ENCODE measurements around the gene DAAM1.

DAAM1 gene

DNA sequence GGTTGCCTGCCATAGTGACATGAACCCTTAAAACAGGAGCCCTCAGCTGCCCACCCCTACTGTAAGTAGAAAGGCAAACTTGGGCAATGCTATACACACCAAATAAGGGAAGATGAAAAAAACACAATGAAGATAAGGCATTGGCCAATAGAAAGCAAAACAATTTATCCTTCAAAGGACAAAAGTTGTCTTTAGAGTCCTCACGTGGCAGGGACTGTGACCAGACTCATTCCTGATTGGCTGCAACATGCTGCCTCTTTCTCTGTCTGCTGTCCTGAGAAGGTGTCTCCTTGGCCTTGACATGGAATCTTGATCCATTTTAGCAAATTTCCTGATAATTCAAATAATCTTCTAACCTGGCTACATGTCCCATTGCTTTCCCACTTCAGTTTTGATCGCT lies 144.8 kb downstream of the DAAM1 start:
- TF ChIP-seq CTCF (IDR thresholded peaks at IDR 0.05; ENCODE audit: insufficient read depth, missing control alignments): no peak
- DNase-seq (ENCODE audit: insufficient read length, low spot score) (no peak), FAIRE-seq (no peak)

DNA sequence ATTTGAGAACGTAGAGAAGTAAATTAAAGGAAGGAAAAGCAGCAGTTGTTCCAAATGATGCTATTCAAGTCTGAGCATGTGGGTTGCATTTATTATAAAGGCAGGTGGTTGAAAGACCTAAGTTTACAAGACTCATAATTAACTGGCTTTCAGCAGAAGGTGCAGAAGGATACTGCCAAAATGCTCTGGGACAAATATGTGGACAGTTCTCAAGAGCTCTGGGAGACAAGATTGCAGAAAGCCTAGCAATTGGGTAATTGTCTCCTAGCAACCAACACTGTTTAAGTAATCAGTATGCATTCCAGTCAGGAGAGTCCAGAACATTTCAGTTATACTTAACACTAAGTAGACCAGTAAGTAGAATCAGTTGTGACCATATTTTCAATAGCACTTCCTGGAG lies 145.2 kb downstream of the DAAM1 start:
- TF ChIP-seq CTCF (IDR thresholded peaks at IDR 0.05; ENCODE audit: insufficient read depth, missing control alignments): no peak
- no peak for DNase-seq (ENCODE audit: insufficient read length, low spot score)
- no peak for FAIRE-seq

DNA sequence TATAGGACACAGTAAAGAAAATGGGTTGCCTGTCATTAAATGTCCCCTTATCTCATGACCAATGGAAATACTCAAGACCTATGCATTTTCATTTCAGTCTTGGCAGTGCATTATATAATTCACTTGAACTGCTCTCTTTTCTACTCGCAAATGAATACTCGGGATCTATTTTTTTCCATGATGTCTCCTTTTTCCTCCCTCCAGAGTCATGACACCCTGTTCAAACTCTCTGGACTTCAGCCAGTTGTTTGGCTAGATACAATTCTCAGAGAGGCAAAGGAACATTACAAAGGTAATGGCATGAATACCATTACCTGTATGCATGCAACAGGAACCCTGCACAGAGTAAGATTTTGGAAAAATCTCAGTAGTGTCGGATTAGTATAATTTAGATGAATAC lies 145.8 kb downstream of the DAAM1 start:
- DNase-seq (ENCODE audit: insufficient read length, low spot score) (no peak), FAIRE-seq (no peak)
- no peak for TF ChIP-seq CTCF (IDR thresholded peaks at IDR 0.05; ENCODE audit: insufficient read depth, missing control alignments)

DNA sequence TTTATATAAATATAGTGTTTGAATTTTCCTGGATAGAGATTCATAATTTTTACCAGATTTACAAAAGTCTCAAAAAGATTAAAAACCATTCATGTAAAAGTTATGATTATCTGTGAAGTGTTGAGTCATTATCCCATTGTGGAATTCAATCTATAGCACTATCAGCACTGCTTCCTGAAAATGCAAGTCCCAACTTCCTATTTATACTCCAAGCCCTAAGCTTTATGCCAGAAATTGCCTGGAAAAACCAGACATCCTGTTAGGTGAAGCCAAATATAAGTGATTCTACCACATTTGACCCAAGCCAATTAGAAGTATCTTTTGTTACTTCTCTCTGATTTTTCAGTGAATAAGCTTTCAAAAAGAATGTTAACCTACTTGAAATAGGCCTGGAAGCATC lies 147.6 kb downstream of the DAAM1 start:
- no peak for TF ChIP-seq CTCF (IDR thresholded peaks at IDR 0.05; ENCODE audit: insufficient read depth, missing control alignments)

DNA sequence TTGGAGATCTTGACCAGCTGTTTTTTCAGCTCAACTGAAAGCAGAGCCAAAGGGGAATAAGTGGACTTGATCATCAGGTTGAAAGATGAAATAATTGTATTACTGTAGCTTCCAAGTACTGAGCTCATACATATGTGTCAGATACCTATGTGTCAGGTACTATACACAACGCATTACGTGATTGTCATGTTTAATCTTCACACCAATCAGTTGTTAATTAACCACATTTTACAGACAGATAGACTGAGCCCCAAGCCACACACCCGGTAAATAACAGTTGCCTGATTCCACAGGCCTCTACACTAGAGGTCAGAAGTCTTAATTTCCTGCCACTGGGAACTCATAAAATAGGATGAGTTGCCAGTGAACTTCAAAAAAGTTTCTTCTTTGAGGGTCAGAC lies 148.2 kb downstream of the DAAM1 start:
- FAIRE-seq: no peak
- DNase-seq (ENCODE audit: insufficient read length, low spot score): no peak
- no peak for TF ChIP-seq CTCF (IDR thresholded peaks at IDR 0.05; ENCODE audit: insufficient read depth, missing control alignments)

More for the DNA sequence above, 147.6 kb downstream of the DAAM1 start:
- no peak for FAIRE-seq
- DNase-seq (ENCODE audit: insufficient read length, low spot score): no peak

GRCh38 chr14:59337141-59337611 lies 148.7 kb downstream of the DAAM1 start:
- FAIRE-seq (no peak), DNase-seq (ENCODE audit: insufficient read length, low spot score) (no peak)
- TF ChIP-seq CTCF (IDR thresholded peaks at IDR 0.05; ENCODE audit: insufficient read depth, missing control alignments): no peak

- no peak for DNase-seq (ENCODE audit: insufficient read length, low spot score)
- no peak for TF ChIP-seq CTCF (IDR thresholded peaks at IDR 0.05; ENCODE audit: insufficient read depth, missing control alignments)
- no peak for FAIRE-seq
Measured at GRCh38 chr14:59338761-59339160, 150.3 kb downstream of the DAAM1 start.

Measured in D721Med (cell line).